SK-N-SH (cell line): ENCODE measurements around the gene KIAA0232. TPM values are rescaled to one million over a fixed set of nuclear protein-coding genes. Genes with fewer than 3 reads are reported as not detected.

Source experiments
- CTCF ChIA-PET: fragments of 300-600, 350-600 bp; formaldehyde crosslinking; extraction: SDS; loops from one replicate; lab custom pipeline; 2021; lab: Yijun Ruan, JAX
- POLR2A ChIA-PET: fragments of 350-600 bp; sonication (Branson Sonifier 250); formaldehyde crosslinking; extraction: SDS; loops from one replicate; lab custom pipeline; 2020; ENCODE audit warnings: antibody characterized with exemption, inconsistent platforms; lab: Yijun Ruan, JAX
- DNase-seq: peaks from one replicate; pipeline ENCODE4 v3.0.0; 2012
- H2AFZ ChIP-seq: fragments of 200-600 bp; sonication (generic); 2 replicates; pipeline ENCODE4 v1.8.1; 2016; ENCODE audit warnings: antibody characterized with exemption, mild to moderate bottlenecking, low read depth
- H3F3A ChIP-seq: fragments of 200-600 bp; sonication (generic); replicated peaks from 2 replicates; pipeline ENCODE3; 2016; ENCODE audit warnings: antibody characterized with exemption, mild to moderate bottlenecking; ENCODE audit not compliant: insufficient read depth
- H3K27ac ChIP-seq, 2 experiments: fragments of 200-500 bp in 1 of 2; fragments of 200-600 bp in 1 of 2; sonication (Bioruptor generic) in 1 of 2; sonication (generic), shearing (Covaris generic) in 1 of 2; 2 replicates each; pipeline versions ENCODE4 v1.5.1 to v1.6.1; 2014 to 2016; ENCODE audit warnings: low read depth in 2 of 2, inconsistent platforms in 1 of 2, low read length in 1 of 2, mild to moderate bottlenecking in 1 of 2, mixed read lengths in 1 of 2
- H3K27me3 ChIP-seq: fragments of 200-600 bp; sonication (generic), shearing (Covaris generic); 2 replicates; pipeline ENCODE4 v1.6.1; 2016; ENCODE audit warnings: mixed run types; ENCODE audit not compliant: insufficient read depth
- H3K36me3 ChIP-seq, 2 experiments: fragments of 200-500 bp in 1 of 2; fragments of 200-600 bp in 1 of 2; sonication (Bioruptor generic) in 1 of 2; sonication (generic) in 1 of 2; replicated peaks in 1 of 2; 2 replicates each; pipeline versions ENCODE3 to v1.5.1; 2014 to 2016; ENCODE audit warnings: low read length in 1 of 2, mild to moderate bottlenecking in 1 of 2; ENCODE audit not compliant: insufficient read depth in 2 of 2, control insufficient read depth in 1 of 2
- H3K4me1 ChIP-seq, 2 experiments: fragments of 200-500 bp in 1 of 2; fragments of 200-600 bp in 1 of 2; sonication (Bioruptor generic) in 1 of 2; sonication (generic), shearing (Covaris generic) in 1 of 2; 2 replicates each; pipeline versions ENCODE4 v1.5.1 to v1.6.1; 2014 to 2016; ENCODE audit warnings: low read depth in 1 of 2, low read length in 1 of 2, mixed run types in 1 of 2; ENCODE audit not compliant: insufficient read depth in 2 of 2, control insufficient read depth in 1 of 2
- H3K4me2 ChIP-seq: fragments of 200-600 bp; sonication (generic), shearing (Covaris generic); 2 replicates; pipeline ENCODE4 v1.6.1; 2017; ENCODE audit warnings: mixed run types
- H3K4me3 ChIP-seq, 2 experiments: fragments of 200-500 bp in 1 of 2; fragments of 200-600 bp in 1 of 2; sonication (Bioruptor generic) in 1 of 2; sonication (generic), shearing (Covaris generic) in 1 of 2; 2 replicates each; pipeline versions ENCODE4 v1.5.1 to v1.8.1; 2014 to 2016; ENCODE audit warnings: low read depth in 2 of 2, inconsistent platforms in 1 of 2, low read length in 1 of 2, mild to moderate bottlenecking in 1 of 2, mixed read lengths in 1 of 2, moderate library complexity in 1 of 2
- H3K79me2 ChIP-seq: fragments of 200-600 bp; sonication (generic); 2 replicates; pipeline ENCODE4 v1.8.1; 2017; ENCODE audit warnings: mild to moderate bottlenecking; ENCODE audit not compliant: insufficient read depth
- H3K9ac ChIP-seq: fragments of 200-600 bp; sonication (generic); 2 replicates; pipeline ENCODE4 v1.6.1; 2017; ENCODE audit warnings: mixed run types
- H3K9me2 ChIP-seq: fragments of 200-600 bp; sonication (generic); 2 replicates; pipeline ENCODE4 v1.6.1; 2017; ENCODE audit warnings: mixed run types
- H3K9me3 ChIP-seq: fragments of 200-600 bp; sonication (generic); 2 replicates; pipeline ENCODE4 v1.6.1; 2017; ENCODE audit warnings: mixed run types, mild to moderate bottlenecking, moderate library complexity
- H4K20me1 ChIP-seq: fragments of 200-600 bp; sonication (generic); 2 replicates; pipeline ENCODE4 v1.6.1; 2017; ENCODE audit warnings: mild to moderate bottlenecking, mixed run types; ENCODE audit not compliant: insufficient read depth
- EP300 ChIP-seq, 2 experiments: IDR thresholded peaks; 2 replicates each; pipeline versions ENCODE4 v1.4.0 to v1.6.1; 2012; ENCODE audit warnings: borderline replicate concordance in 1 of 2, low read depth in 1 of 2, low read length in 1 of 2
- EZH2phosphoT487 ChIP-seq: fragments of 200-600 bp; sonication (generic); IDR thresholded peaks from 2 replicates; pipeline ENCODE4 v1.6.1; 2017; ENCODE audit warnings: low read depth, mixed run types, mild to moderate bottlenecking, antibody characterized with exemption, moderate library complexity, borderline replicate concordance
- GATA2 ChIP-seq: sonication (generic); formaldehyde crosslinking; IDR thresholded peaks from 2 replicates; pipeline ENCODE4 v1.5.0; 2020; ENCODE audit warnings: mild to moderate bottlenecking, missing genetic modification reagents
- MEF2A ChIP-seq: IDR thresholded peaks from 2 replicates; pipeline ENCODE4 v1.4.0; 2012; ENCODE audit warnings: low read depth, borderline replicate concordance
- NFIC ChIP-seq: IDR thresholded peaks from 2 replicates; pipeline ENCODE4 v1.4.0; 2012; ENCODE audit warnings: borderline replicate concordance
- NRF1 ChIP-seq: IDR thresholded peaks from 2 replicates; pipeline ENCODE4 v1.6.1; 2012; ENCODE audit warnings: low read depth, mild to moderate bottlenecking, low read length
- RAD21 ChIP-seq: IDR thresholded peaks from 2 replicates; pipeline ENCODE4 v1.6.1; 2012; ENCODE audit warnings: mild to moderate bottlenecking, low read length
- RFX5 ChIP-seq: IDR thresholded peaks from 2 replicates; pipeline ENCODE4 v1.6.1; 2012; ENCODE audit warnings: mild to moderate bottlenecking, improper control_type of control experiment, low read length
- TAF1 ChIP-seq: IDR thresholded peaks from 2 replicates; pipeline ENCODE4 v1.6.1; 2012; ENCODE audit warnings: low read depth, mild to moderate bottlenecking, low read length, moderate library complexity, borderline replicate concordance
- TCF12 ChIP-seq: IDR thresholded peaks from 2 replicates; pipeline ENCODE4 v1.4.0; 2012
- WGBS: methylation state at CpG from one replicate; pipeline ENCODE4 v1.1.6; 2017; ENCODE audit warnings: low lambda C conversion rate; 5-methylcytosine and 5-hydroxymethylcytosine counted together
- polyA plus RNA-seq, 3 experiments: library from polyadenylated mRNA; depleted of rRNA; stranded (reverse); fragments of >200 nt; gene quantifications; 2 replicates each; pipeline ENCODE4 v1.2.3, GENCODE V29; 2012
- TF ChIP-seq, protein P1 (sequence below): IDR thresholded peaks from 2 replicates; pipeline ENCODE4 v1.4.0; 2012; ENCODE audit warnings: low read depth, borderline replicate concordance
- TF ChIP-seq, protein P2 (sequence below): IDR thresholded peaks from 2 replicates; pipeline ENCODE4 v1.4.0; 2012; ENCODE audit warnings: low read depth, borderline replicate concordance

The KIAA0232 gene
- polyA plus RNA-seq, 1 of the 3 experiments (the other 2 are of a cell fraction), result 5.7 TPM

DNA sequence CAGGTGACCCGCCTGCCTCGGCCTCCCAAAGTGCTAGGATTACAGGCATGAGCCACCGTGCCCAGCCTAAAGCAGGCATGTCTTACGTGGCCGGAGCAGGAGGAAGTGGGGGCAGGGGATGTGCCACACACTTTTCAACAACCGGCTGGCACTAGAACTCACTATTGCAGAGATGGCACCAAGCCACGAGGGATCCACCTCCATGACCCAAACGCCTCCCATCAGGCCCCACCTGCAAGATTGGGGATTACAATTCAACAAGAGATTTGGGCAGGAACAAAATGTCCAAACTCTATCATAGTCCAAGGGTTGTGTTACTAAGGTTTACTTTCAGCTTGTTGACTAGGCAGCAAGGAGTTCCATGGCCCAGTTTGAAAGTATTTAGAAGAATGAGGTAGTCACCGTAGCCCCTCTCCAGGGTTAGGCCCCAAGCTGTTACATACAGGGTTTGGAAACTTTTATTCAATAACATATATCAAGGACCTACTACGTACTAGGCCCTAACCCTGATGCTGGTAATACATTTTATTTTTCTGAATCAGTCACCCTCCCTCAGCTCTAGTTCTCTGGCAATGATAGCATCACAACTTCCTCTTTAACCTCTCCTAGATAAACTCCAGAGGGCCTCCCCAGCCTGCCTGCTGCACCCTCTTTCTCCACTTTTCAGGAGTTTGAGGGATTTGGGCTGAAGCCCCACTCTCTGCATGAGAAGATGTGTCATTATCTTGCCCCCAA, 109.1 kb downstream of the KIAA0232 start:
- Histone ChIP-seq H3K9me3 (no peaks in the 10 kb centered on the region), H3K27ac (no peak overlapping the region), H3K9ac (no peak overlapping the region), H3K4me3 (no peak overlapping the region), H3K79me2 (no peaks in the 10 kb centered on the region), H3K36me3 (no peaks in the 10 kb centered on the region), H3K4me1 (no peaks in the 10 kb centered on the region), H3K4me2 (no peak overlapping the region), H3F3A (no peaks in the 10 kb centered on the region), H2AFZ (no peak overlapping the region), H3K27me3 (no peaks in the 10 kb centered on the region), H4K20me1 (no peaks in the 10 kb centered on the region), H3K9me2 (no peaks in the 10 kb centered on the region)
- DNase-seq, result no peak
- ChIA-PET CTCF (interaction anchor here (0.7 kb wide), 1 partner anchor 180 kb away, joined by 3 read pairs; no protein-coding TSS in a partner anchor), POLR2A (no interaction called here)
- 90% methylated on average over 5 of the region's 10 CpGs for WGBS
- TF ChIP-seq TCF12, result no peak
- no peak for TF ChIP-seq RAD21
- TF ChIP-seq TAF1, result no peak
- no peak for TF ChIP-seq NFIC
- no peak for TF ChIP-seq MEF2A
- TF ChIP-seq, protein P1, sequence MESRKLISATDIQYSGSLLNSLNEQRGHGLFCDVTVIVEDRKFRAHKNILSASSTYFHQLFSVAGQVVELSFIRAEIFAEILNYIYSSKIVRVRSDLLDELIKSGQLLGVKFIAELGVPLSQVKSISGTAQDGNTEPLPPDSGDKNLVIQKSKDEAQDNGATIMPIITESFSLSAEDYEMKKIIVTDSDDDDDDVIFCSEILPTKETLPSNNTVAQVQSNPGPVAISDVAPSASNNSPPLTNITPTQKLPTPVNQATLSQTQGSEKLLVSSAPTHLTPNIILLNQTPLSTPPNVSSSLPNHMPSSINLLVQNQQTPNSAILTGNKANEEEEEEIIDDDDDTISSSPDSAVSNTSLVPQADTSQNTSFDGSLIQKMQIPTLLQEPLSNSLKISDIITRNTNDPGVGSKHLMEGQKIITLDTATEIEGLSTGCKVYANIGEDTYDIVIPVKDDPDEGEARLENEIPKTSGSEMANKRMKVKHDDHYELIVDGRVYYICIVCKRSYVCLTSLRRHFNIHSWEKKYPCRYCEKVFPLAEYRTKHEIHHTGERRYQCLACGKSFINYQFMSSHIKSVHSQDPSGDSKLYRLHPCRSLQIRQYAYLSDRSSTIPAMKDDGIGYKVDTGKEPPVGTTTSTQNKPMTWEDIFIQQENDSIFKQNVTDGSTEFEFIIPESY, result no peak
- no peak for TF ChIP-seq NRF1
- no peak for TF ChIP-seq EP300 (IDR thresholded peaks at IDR 0.05; ENCODE audit: borderline replicate concordance in 1 of 2, low read depth in 1 of 2, low read length in 1 of 2)
- TF ChIP-seq, protein P2, sequence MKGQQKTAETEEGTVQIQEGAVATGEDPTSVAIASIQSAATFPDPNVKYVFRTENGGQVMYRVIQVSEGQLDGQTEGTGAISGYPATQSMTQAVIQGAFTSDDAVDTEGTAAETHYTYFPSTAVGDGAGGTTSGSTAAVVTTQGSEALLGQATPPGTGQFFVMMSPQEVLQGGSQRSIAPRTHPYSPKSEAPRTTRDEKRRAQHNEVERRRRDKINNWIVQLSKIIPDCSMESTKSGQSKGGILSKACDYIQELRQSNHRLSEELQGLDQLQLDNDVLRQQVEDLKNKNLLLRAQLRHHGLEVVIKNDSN, result no peak
- TF ChIP-seq RFX5, result no peak
- no peak for TF ChIP-seq EZH2phosphoT487

DNA sequence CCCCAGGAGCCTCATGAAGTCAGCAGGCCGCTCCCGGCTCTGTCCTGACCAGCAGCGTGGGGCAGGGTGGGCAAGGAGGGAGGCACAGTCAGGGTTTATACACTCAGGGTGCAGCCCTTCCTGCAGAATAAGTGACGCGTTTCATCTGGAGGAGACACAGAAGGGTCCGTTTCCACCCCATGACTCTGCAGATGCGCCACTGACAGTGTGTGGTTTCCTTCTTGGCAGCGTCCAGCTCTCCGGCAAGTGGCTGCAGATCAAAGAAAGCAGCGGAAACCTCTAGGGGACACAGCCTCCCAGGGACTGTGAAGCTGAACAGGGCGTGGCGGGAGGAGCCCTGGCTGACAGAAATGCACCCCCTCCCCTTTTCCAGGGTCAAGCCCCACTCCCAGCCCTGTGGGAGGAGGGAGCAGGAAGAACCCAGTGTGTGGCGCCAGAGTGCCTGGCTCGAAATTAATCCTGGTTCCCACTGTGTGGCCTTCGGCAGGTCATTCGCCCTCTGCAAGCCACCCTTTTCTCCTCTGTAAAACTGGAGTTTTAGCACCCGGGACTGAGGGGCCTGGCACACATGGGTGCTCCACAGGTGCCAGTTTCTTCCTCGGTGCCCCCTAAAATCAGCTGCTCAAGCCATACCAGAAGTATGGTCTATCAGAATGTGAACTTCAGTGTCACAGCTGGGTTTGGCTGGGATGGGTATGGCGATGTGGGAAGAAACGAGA, 109.8 kb downstream of the KIAA0232 start:
- ChIA-PET POLR2A (no interaction called here), CTCF (interaction anchor here (0.7 to 1.1 kb wide), 2 partner anchors 178 to 179 kb away, joined by 3 read pairs; no protein-coding TSS in a partner anchor)
- Histone ChIP-seq H3K27me3 (no peaks in the 10 kb centered on the region), H3K9me3 (no peaks in the 10 kb centered on the region), H3K27ac (no peak overlapping the region), H3K9ac (no peak overlapping the region), H3K9me2 (no peaks in the 10 kb centered on the region), H3K4me1 (no peaks in the 10 kb centered on the region), H4K20me1 (no peaks in the 10 kb centered on the region), H3F3A (no peaks in the 10 kb centered on the region), H3K4me2 (no peak overlapping the region), H3K79me2 (no peaks in the 10 kb centered on the region), H3K36me3 (no peaks in the 10 kb centered on the region), H3K4me3 (no peak overlapping the region), H2AFZ (no peak overlapping the region)
- no peak for TF ChIP-seq NFIC
- TF ChIP-seq, protein P2, result no peak
- no peak for TF ChIP-seq NRF1
- no peak for TF ChIP-seq GATA2 (CRISPR knock-in tag)
- no peak for TF ChIP-seq RFX5
- WGBS, result 92% methylated on average over 10 of the region's 20 CpGs
- no peak for DNase-seq
